WTC11 (cell line): ENCODE measurements around the gene GART. TPM values are rescaled to one million over a fixed set of nuclear protein-coding genes. Genes with fewer than 3 reads are reported as not detected.
"Not testable (repeated sequence)": the region's sequence is repeated elsewhere in the genome, so short reads cannot be mapped to it uniquely, and the experiment has no call there.

Experiments used
- ATAC-seq: fragments of 200-7000 bp; cut with Tn5 transposase; 2 replicates; pipeline ENCODE4 v1.10.0; 2021; ENCODE audit warnings: mild to moderate bottlenecking, moderate library complexity
- CTCF ChIA-PET: fragments of 300-600 bp; sonication (Branson Sonifier 250); formaldehyde crosslinking; loops from one replicate; lab custom pipeline; 2021; ENCODE audit warnings: antibody characterized with exemption; lab: Charles Lee
- POLR2A ChIA-PET: fragments of 350-600 bp; sonication (Branson Sonifier 250); formaldehyde crosslinking; loops from one replicate; lab custom pipeline; 2021; ENCODE audit warnings: antibody characterized with exemption; lab: Charles Lee
- DNase-seq: peaks from one replicate; pipeline ENCODE4 v3.0.0; 2021; ENCODE audit warnings: low spot score
- H3K27ac Mint-ChIP-seq: 2 replicates; pipeline ENCODE4 v1.8.0; 2021; ENCODE audit warnings: mixed read lengths
- H3K27me3 Mint-ChIP-seq: 2 replicates; pipeline ENCODE4 v1.8.0; 2021; ENCODE audit warnings: low read depth, mild to moderate bottlenecking, moderate library complexity, mixed read lengths
- H3K36me3 Mint-ChIP-seq: 2 replicates; pipeline ENCODE4 v1.8.0; 2021; ENCODE audit warnings: mixed read lengths
- H3K4me1 Mint-ChIP-seq: 2 replicates; pipeline ENCODE4 v1.8.0; 2022; ENCODE audit warnings: mixed read lengths
- H3K4me3 Mint-ChIP-seq: 2 replicates; pipeline ENCODE4 v1.8.0; 2021; ENCODE audit warnings: mild to moderate bottlenecking, moderate library complexity, mixed read lengths
- H3K9me3 Mint-ChIP-seq: 2 replicates; pipeline ENCODE4 v1.8.0; 2021; ENCODE audit warnings: mixed read lengths
- ETV6 ChIP-seq: sonication (generic); formaldehyde crosslinking; IDR thresholded peaks from 2 replicates; pipeline ENCODE4 v1.8.1; 2022; ENCODE audit warnings: mild to moderate bottlenecking, missing genetic modification reagents
- FOXP1 ChIP-seq: sonication (generic); formaldehyde crosslinking; IDR thresholded peaks from 2 replicates; pipeline ENCODE4 v1.8.0; 2022; ENCODE audit warnings: missing genetic modification reagents, mild to moderate bottlenecking, moderate library complexity, borderline replicate concordance
- GTF2I ChIP-seq: fragments of 250-450 bp; sonication (Bioruptor Pico); conservative IDR thresholded peaks from 2 replicates; pipeline ENCODE4 v1.4.0; 2021; ENCODE audit warnings: mild to moderate bottlenecking
- KAT7 ChIP-seq: sonication (generic); formaldehyde crosslinking; IDR thresholded peaks from 2 replicates; pipeline ENCODE4 v1.8.1; 2023; ENCODE audit warnings: missing genetic modification reagents, mild to moderate bottlenecking, borderline replicate concordance
- NR3C1 ChIP-seq: sonication (generic); formaldehyde crosslinking; conservative IDR thresholded peaks from 2 replicates; pipeline ENCODE4 v1.8.1; 2023; ENCODE audit warnings: low read depth, mild to moderate bottlenecking, missing genetic modification reagents
- OVOL2 ChIP-seq: fragments of 250-450 bp; sonication (Bioruptor Pico); IDR thresholded peaks from 2 replicates; pipeline ENCODE4 v1.9.0; 2021; ENCODE audit warnings: mild to moderate bottlenecking, borderline replicate concordance
- PRRX2 ChIP-seq: fragments of 250-450 bp; sonication (Bioruptor Pico); IDR thresholded peaks from 2 replicates; pipeline ENCODE4 v1.8.0; 2021; ENCODE audit warnings: mild to moderate bottlenecking
- TEAD4 ChIP-seq: sonication (generic); formaldehyde crosslinking; IDR thresholded peaks from 2 replicates; pipeline ENCODE4 v1.8.0; 2022; ENCODE audit warnings: mild to moderate bottlenecking, missing genetic modification reagents
- ZBTB21 ChIP-seq: sonication (generic); formaldehyde crosslinking; IDR thresholded peaks from 2 replicates; pipeline ENCODE4 v1.8.1; 2023; ENCODE audit warnings: mild to moderate bottlenecking, missing genetic modification reagents, borderline replicate concordance
- ZNF121 ChIP-seq: sonication (generic); formaldehyde crosslinking; IDR thresholded peaks from 2 replicates; pipeline ENCODE4 v1.8.0; 2023; ENCODE audit warnings: missing genetic modification reagents
- total RNA-seq: library from RNA; stranded (reverse); gene quantifications from 3 replicates; pipeline ENCODE4 v1.2.3, GENCODE V29; 2021
- TF ChIP-seq, protein P1 (sequence below): sonication (generic); formaldehyde crosslinking; IDR thresholded peaks from 2 replicates; pipeline ENCODE4 v1.8.0; 2022; ENCODE audit warnings: mild to moderate bottlenecking, missing genetic modification reagents
- TF ChIP-seq, protein P2 (sequence below): sonication (generic); formaldehyde crosslinking; IDR thresholded peaks from 2 replicates; pipeline ENCODE4 v1.8.0; 2023; ENCODE audit warnings: mild to moderate bottlenecking, missing genetic modification reagents
- TF ChIP-seq, protein P3 (sequence below): sonication (generic); formaldehyde crosslinking; IDR thresholded peaks from 2 replicates; pipeline ENCODE4 v1.8.0; 2022; ENCODE audit warnings: mild to moderate bottlenecking, missing genetic modification reagents
- TF ChIP-seq, protein P4 (sequence below): sonication (generic); formaldehyde crosslinking; IDR thresholded peaks from 2 replicates; pipeline ENCODE4 v1.8.1; 2022; ENCODE audit warnings: mild to moderate bottlenecking, moderate library complexity, missing genetic modification reagents
- TF ChIP-seq, protein P5 (sequence below): fragments of 250-450 bp; sonication (Bioruptor Pico); IDR thresholded peaks from 2 replicates; pipeline ENCODE4 v2.1.2; 2022; ENCODE audit warnings: mild to moderate bottlenecking, moderate library complexity
- TF ChIP-seq, protein P6 (sequence below): sonication (generic); formaldehyde crosslinking; IDR thresholded peaks from 2 replicates; pipeline ENCODE4 v1.8.1; 2023; ENCODE audit warnings: mild to moderate bottlenecking, missing genetic modification reagents
- TF ChIP-seq, protein P7 (sequence below): sonication (generic); formaldehyde crosslinking; IDR thresholded peaks from 2 replicates; pipeline ENCODE4 v1.8.1; 2022; ENCODE audit warnings: low read depth, mild to moderate bottlenecking, moderate library complexity, missing genetic modification reagents, borderline replicate concordance

GART gene
- total RNA-seq, 1 experiment from 2014 or later, result 223 TPM

DNA sequence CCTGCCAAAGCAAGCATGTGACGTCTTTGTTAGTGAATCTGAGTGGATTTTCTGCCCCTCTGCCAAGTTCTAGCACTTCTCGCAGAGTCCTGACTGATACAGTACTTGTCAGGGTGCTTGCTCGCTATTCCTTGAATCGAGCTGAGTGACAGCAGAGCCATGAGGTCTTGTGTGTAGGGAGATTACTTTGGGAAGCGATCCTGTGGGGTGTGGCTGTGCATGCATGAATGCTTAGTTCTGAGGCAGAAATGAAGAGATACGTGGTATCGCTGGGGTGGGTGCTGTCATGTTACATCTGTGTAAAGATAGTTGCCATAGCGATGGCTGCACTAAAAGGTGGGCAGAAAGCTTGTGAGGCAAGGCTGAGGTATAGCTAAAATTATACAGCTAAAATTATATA, 31.1 kb downstream of the GART start:
- no peak for ATAC-seq
- TF ChIP-seq FOXP1, result no peak
- TF ChIP-seq, protein P1, sequence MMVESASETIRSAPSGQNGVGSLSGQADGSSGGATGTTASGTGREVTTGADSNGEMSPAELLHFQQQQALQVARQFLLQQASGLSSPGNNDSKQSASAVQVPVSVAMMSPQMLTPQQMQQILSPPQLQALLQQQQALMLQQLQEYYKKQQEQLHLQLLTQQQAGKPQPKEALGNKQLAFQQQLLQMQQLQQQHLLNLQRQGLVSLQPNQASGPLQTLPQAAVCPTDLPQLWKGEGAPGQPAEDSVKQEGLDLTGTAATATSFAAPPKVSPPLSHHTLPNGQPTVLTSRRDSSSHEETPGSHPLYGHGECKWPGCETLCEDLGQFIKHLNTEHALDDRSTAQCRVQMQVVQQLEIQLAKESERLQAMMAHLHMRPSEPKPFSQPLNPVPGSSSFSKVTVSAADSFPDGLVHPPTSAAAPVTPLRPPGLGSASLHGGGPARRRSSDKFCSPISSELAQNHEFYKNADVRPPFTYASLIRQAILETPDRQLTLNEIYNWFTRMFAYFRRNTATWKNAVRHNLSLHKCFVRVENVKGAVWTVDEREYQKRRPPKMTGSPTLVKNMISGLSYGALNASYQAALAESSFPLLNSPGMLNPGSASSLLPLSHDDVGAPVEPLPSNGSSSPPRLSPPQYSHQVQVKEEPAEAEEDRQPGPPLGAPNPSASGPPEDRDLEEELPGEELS, result no peak
- no peak for TF ChIP-seq ZBTB21
- no peak for TF ChIP-seq GTF2I (CRISPR knock-in tag)
- TF ChIP-seq TEAD4 (CRISPR knock-in tag), result no peak
- TF ChIP-seq, protein P2, sequence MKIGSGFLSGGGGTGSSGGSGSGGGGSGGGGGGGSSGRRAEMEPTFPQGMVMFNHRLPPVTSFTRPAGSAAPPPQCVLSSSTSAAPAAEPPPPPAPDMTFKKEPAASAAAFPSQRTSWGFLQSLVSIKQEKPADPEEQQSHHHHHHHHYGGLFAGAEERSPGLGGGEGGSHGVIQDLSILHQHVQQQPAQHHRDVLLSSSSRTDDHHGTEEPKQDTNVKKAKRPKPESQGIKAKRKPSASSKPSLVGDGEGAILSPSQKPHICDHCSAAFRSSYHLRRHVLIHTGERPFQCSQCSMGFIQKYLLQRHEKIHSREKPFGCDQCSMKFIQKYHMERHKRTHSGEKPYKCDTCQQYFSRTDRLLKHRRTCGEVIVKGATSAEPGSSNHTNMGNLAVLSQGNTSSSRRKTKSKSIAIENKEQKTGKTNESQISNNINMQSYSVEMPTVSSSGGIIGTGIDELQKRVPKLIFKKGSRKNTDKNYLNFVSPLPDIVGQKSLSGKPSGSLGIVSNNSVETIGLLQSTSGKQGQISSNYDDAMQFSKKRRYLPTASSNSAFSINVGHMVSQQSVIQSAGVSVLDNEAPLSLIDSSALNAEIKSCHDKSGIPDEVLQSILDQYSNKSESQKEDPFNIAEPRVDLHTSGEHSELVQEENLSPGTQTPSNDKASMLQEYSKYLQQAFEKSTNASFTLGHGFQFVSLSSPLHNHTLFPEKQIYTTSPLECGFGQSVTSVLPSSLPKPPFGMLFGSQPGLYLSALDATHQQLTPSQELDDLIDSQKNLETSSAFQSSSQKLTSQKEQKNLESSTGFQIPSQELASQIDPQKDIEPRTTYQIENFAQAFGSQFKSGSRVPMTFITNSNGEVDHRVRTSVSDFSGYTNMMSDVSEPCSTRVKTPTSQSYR (CRISPR knock-in tag), result no peak
- TF ChIP-seq, protein P3, sequence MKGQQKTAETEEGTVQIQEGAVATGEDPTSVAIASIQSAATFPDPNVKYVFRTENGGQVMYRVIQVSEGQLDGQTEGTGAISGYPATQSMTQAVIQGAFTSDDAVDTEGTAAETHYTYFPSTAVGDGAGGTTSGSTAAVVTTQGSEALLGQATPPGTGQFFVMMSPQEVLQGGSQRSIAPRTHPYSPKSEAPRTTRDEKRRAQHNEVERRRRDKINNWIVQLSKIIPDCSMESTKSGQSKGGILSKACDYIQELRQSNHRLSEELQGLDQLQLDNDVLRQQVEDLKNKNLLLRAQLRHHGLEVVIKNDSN (CRISPR knock-in tag), result no peak
- TF ChIP-seq ETV6 (CRISPR knock-in tag), result no peak
- TF ChIP-seq, protein P4, sequence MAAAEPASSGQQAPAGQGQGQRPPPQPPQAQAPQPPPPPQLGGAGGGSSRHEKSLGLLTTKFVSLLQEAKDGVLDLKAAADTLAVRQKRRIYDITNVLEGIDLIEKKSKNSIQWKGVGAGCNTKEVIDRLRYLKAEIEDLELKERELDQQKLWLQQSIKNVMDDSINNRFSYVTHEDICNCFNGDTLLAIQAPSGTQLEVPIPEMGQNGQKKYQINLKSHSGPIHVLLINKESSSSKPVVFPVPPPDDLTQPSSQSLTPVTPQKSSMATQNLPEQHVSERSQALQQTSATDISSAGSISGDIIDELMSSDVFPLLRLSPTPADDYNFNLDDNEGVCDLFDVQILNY, result no peak
- TF ChIP-seq, protein P5, sequence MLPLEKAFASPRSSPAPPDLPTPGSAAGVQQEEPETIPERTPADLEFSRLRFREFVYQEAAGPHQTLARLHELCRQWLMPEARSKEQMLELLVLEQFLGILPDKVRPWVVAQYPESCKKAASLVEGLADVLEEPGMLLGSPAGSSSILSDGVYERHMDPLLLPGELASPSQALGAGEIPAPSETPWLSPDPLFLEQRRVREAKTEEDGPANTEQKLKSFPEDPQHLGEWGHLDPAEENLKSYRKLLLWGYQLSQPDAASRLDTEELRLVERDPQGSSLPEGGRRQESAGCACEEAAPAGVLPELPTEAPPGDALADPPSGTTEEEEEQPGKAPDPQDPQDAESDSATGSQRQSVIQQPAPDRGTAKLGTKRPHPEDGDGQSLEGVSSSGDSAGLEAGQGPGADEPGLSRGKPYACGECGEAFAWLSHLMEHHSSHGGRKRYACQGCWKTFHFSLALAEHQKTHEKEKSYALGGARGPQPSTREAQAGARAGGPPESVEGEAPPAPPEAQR, result no peak
- no peak for TF ChIP-seq NR3C1 (CRISPR knock-in tag)
- TF ChIP-seq KAT7, result no peak
- no peak for TF ChIP-seq PRRX2
- TF ChIP-seq, protein P6, sequence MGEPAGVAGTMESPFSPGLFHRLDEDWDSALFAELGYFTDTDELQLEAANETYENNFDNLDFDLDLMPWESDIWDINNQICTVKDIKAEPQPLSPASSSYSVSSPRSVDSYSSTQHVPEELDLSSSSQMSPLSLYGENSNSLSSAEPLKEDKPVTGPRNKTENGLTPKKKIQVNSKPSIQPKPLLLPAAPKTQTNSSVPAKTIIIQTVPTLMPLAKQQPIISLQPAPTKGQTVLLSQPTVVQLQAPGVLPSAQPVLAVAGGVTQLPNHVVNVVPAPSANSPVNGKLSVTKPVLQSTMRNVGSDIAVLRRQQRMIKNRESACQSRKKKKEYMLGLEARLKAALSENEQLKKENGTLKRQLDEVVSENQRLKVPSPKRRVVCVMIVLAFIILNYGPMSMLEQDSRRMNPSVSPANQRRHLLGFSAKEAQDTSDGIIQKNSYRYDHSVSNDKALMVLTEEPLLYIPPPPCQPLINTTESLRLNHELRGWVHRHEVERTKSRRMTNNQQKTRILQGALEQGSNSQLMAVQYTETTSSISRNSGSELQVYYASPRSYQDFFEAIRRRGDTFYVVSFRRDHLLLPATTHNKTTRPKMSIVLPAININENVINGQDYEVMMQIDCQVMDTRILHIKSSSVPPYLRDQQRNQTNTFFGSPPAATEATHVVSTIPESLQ (CRISPR knock-in tag), result no peak
- TF ChIP-seq ZNF121 (CRISPR knock-in tag), result no peak
- TF ChIP-seq, protein P7, sequence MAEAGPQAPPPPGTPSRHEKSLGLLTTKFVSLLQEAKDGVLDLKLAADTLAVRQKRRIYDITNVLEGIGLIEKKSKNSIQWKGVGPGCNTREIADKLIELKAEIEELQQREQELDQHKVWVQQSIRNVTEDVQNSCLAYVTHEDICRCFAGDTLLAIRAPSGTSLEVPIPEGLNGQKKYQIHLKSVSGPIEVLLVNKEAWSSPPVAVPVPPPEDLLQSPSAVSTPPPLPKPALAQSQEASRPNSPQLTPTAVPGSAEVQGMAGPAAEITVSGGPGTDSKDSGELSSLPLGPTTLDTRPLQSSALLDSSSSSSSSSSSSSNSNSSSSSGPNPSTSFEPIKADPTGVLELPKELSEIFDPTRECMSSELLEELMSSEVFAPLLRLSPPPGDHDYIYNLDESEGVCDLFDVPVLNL (CRISPR knock-in tag), result no peak
- no peak for TF ChIP-seq OVOL2 (CRISPR knock-in tag)
- TF ChIP-seq, all 79 proteins: peak for 0
- DNase-seq, result no peak
- Mint-ChIP-seq H3K9me3 (peaks cover 11% of the 10 kb centered on the region), H3K4me3 (no peak overlapping the region), H3K4me1 (no peaks in the 10 kb centered on the region), H3K27ac (peak overlapping the region; percentile 6; the same call in 1 of the 2 replicates), H3K36me3 (peaks cover 84% of the 10 kb centered on the region), H3K27me3 (no peaks in the 10 kb centered on the region)
- CTCF ChIA-PET, result no interaction called here
- POLR2A ChIA-PET, result interaction anchor here (0.6 kb wide), 1 partner anchor 302 kb away, joined by 3 read pairs; no protein-coding TSS in a partner anchor

DNA sequence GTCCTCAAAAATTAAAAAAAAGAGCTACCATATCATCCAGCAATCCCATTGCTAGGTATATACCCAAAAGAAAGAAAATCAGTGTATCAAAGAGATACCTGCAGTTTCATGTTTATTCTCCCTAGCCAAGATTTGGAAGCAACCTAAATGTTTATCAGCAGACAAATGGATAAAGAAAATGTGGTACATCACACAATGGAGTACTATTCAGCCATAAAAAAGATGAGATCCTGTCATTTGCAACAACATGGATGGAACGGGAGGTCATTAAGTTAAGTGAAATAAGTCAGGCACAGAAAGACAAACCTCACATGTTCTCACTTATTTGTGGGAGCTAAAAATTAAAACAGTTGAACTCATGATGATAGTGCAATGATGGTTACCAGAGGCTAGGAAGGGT, 34.9 kb downstream of the GART start:
- CTCF ChIA-PET, ATAC-seq, DNase-seq, H3K27ac Mint-ChIP-seq, H3K27me3 Mint-ChIP-seq, POLR2A ChIA-PET, H3K4me3 Mint-ChIP-seq, H3K4me1 Mint-ChIP-seq: not testable (repeated sequence)
- Mint-ChIP-seq H3K36me3 (peaks cover 88% of the 10 kb centered on the region), H3K9me3 (peaks cover 11% of the 10 kb centered on the region)
